LNCAP (cell line): ENCODE measurements around the gene FXYD5.

Experiments used
- TF ChIP-seq, protein P1 (sequence below): fragments of 450-650 bp; IDR thresholded peaks from 2 replicates; pipeline ENCODE4 v1.5.1; 2017; ENCODE audit warnings: mild to moderate bottlenecking

Gene FXYD5

DNA sequence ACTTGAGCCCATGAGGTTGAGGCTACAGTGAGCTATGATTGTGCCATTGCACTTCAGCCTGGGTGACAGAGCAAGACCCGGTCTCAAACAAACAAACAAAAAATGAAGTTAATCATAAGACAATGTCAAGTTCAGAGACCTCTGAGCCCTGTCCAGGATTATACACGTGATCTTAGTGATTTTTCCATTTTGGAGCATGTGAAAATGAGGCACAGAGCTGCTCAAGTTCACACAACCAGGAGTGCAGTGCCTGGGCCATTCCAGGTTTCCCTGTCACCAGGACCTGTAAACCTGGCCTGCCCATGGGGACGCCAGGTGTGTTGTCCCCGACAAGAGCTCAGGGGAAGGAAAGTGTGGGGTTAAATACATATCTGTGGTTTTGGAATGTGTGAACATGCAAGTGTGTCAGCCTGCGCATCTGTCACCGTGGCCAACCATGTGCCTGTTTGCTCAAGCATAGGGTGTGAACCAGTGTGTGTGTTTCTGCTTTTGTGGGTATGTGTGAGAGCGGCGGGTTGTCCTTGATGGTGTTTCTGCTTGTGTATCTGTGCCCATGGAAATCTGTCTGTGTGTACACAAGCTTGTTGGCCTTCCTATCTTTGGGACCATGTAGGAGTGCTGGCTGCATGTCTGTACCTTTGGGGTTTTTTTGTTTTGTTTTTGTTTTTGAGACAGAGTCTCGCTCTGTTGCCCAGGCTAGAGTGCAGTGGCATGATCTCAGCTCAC lies 17.4 kb upstream of the FXYD5 start:
- TF ChIP-seq, protein P1, sequence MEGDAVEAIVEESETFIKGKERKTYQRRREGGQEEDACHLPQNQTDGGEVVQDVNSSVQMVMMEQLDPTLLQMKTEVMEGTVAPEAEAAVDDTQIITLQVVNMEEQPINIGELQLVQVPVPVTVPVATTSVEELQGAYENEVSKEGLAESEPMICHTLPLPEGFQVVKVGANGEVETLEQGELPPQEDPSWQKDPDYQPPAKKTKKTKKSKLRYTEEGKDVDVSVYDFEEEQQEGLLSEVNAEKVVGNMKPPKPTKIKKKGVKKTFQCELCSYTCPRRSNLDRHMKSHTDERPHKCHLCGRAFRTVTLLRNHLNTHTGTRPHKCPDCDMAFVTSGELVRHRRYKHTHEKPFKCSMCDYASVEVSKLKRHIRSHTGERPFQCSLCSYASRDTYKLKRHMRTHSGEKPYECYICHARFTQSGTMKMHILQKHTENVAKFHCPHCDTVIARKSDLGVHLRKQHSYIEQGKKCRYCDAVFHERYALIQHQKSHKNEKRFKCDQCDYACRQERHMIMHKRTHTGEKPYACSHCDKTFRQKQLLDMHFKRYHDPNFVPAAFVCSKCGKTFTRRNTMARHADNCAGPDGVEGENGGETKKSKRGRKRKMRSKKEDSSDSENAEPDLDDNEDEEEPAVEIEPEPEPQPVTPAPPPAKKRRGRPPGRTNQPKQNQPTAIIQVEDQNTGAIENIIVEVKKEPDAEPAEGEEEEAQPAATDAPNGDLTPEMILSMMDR = no peak

DNA sequence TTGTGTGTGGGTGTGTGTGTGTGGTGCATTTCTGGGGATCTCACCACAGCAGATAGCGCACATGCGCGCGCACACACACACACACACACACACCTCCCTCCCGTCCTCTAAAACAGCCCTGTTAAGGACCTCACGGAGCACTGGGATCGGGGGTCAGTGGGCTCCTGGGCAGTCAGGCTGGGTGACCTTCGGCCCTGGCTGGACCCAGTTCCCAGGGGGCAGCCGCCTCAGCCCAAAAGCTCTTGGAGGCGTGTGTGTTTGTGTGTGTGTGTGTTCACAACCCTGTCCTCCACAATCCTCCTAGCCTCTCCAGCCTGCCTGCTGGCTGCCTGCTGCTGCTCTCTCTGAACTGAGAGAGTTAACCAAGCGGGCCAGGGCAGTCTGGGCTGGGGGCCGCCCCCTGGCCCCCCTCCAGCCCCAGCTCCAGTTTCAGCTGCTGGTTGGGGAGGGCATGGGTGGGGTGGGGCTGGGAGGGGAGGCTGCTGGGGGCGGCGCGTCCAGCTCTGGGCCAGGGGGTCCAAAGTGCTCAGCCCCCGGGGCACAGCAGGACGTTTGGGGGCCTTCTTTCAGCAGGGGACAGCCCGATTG lies 16.1 kb upstream of the FXYD5 start, which contains the start of gene FXYD1:
TSS of gene FXYD1 (plus strand) at position 520 of the 588 bp plus-strand sequence. CDS start 1,256 bp downstream, outside the sequence.
- TF ChIP-seq, protein P1 = no peak

DNA sequence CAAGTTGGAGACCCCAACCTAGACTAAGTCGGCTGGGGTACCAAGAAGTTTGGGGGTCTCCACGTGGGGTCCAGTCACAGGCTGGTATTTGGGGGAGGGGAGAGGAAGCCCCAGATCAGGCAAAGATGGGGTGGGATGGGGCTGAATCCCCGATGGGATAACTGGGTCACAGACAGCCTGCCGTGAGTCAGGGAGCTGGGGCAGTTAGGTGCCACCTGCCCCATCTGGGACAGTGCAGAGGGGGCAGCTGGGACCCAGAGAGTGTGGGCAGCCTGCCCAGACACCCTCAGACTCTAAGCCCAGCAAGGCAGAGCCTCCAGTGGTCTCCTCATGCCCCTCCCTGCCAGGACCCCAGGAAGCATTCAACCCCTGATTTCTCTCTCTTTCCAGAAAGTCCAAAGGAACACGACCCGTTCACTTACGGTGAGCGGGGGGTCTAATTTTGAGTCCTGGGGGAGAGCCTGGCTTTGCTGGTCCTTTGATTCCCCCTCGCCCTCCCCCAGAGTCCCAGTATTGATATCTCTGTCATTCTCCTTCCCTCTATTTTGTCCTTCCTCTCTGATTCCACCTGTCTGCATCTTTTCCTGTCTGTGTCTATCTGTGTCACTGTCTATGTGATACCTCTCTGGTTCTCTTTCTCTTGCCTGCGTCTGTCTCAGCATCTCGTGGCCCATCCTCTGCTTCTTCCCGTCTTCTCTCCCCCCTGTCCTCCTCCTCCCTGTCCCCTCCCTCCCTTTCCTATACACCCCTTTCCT lies 14.2 kb upstream of the FXYD5 start:
- TF ChIP-seq, protein P1 = no peak

DNA sequence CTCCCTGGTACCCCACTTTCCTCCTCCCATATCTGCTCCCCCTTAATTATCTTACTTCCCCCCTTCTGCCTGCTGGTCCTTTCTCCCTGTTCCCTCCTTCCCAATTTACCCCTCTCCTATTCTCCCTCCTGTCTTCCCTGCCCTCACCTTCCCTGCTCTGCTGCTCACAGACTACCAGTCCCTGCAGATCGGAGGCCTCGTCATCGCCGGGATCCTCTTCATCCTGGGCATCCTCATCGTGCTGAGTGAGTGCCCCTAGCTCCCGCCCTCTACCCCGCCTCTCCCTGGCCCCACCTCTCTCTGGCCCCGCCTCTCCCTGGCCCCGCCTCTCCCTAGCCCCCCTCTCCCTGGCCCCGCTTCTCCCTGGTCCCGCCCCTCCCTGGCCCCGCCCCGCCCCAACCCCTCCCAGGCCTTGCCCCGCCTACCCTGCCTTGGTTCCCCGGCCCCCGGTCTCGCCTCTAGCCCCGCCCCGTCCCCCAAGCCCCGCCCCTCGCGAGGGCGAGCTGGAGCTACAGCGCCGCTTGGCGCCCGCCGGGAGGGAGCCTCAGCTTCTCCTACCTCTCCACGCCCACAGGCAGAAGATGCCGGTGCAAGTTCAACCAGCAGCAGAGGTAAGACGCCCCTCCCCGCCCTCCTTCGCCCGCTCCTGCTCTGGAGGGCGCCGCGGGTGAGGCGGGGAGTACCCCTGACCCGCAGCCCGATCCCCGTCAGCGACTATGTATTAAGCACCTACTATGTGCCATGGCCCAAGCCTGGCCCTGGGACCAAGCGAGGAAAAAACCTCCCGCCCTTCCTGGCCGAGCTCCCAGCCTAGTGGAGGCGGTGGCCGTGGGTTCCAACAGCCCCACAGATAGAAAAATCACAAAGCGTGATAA lies 13.3 kb upstream of the FXYD5 start:
- TF ChIP-seq, protein P1 = peak; percentile 63

DNA sequence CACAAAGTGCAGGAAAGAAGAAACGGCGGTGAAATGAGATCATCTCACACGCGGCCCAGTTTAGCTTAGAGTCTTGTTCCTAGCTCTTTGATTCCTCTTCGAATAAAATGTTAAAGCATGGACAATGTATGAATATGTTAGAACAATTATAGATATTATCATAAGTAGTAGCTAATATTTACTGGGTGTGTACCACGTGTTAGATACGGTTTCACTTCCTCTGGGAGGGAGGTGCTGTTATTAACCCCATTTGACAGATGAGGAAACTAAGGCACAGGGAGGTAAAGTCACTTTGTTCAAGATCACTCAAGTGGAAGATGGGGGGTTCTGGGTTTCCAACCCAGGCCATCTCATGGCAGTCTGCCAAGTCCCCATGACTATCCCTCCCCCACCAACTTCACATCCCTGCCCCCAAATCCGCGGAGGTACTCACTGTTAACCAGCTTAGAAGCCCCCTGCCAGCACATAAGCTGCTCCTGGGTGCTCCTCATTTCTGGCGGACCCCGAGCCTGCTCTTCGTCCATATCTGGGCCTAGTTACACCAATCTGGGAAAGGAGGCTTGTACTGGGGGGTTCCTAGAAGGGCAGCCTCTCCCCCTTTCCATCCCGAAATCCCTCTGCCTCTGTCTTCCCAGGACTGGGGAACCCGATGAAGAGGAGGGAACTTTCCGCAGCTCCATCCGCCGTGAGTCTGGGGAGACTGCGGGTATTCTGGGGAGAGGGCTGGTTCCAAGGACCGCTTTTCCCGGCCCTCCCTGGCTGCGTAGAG lies 12.5 kb upstream of the FXYD5 start:
- TF ChIP-seq, protein P1 = no peak

DNA sequence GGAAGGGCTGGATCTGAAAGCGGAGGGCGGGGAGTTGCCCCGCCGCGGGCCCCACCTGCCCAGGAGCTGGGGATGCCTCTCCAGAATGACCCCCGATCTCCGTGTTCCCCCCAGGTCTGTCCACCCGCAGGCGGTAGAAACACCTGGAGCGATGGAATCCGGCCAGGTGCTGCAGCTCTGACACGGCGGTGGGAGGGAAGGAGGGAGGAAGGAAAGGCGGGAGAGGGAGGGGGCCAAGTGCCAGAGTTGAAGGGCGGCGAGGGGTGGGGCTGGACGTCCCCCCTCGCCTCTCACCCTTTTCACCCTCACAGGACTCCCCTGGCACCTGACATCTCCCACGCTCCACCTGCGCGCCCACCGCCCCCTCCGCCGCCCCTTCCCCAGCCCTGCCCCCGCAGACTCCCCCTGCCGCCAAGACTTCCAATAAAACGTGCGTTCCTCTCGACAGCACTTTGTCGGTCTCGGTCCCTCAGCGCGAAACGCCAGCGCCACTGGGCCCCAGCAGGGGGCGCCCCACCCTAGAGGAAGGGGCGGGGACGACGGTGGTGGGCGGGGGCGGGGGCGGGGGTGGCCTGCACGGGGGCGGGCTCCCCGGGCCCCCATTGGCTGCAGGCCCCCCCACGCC lies 11.8 kb upstream of the FXYD5 start:
- TF ChIP-seq, protein P1 = peak; percentile 69
